OCI-LY7 (cell line): ENCODE data around the gene SMNDC1. TPM values are rescaled to one million over a fixed set of nuclear protein-coding genes. Genes with fewer than 3 reads are reported as not detected.

Experiments used
- BruUV-seq: library from RNA; stranded (reverse); fragments of 400-500 nt; replicated peaks from 2 replicates; lab custom pipeline; 2021; lab: Mats Ljungman, UMichigan
- CTCF ChIA-PET: fragments of 300-600 bp; sonication (Branson Sonifier 250); formaldehyde crosslinking; loops from one replicate; lab custom pipeline; 2022; ENCODE audit warnings: antibody characterized with exemption; ENCODE audit not compliant: unreplicated experiment; lab: Charles Lee
- POLR2A ChIA-PET: fragments of 300-600 bp; sonication (Branson Sonifier 250); formaldehyde crosslinking; loops from one replicate; lab custom pipeline; 2022; ENCODE audit warnings: antibody characterized with exemption; lab: Charles Lee
- DNase-seq: peaks from one replicate; pipeline ENCODE4 v3.0.0-alpha.2; 2015; ENCODE audit warnings: low spot score
- H2AFZ ChIP-seq: fragments of 200-600 bp; sonication (generic), shearing (Covaris generic); 2 replicates; pipeline ENCODE4 v1.6.1; 2014; ENCODE audit warnings: mild to moderate bottlenecking, antibody characterized with exemption, low read length, moderate library complexity
- H3K27ac ChIP-seq: fragments of 200-600 bp; sonication (generic); 2 replicates; pipeline ENCODE4 v1.5.1; 2014; ENCODE audit warnings: mixed run types, low read depth, mild to moderate bottlenecking, moderate library complexity, low read length, inconsistent platforms; ENCODE audit not compliant: poor library complexity, severe bottlenecking
- H3K36me3 ChIP-seq: fragments of 200-600 bp; sonication (generic); 2 replicates; pipeline ENCODE4 v1.6.1; 2014; ENCODE audit warnings: mild to moderate bottlenecking, antibody characterized with exemption, low read length, moderate library complexity, mixed read lengths; ENCODE audit not compliant: insufficient read depth
- H3K4me1 ChIP-seq: fragments of 200-600 bp; sonication (generic); 2 replicates; pipeline ENCODE4 v1.5.1; 2014; ENCODE audit warnings: mild to moderate bottlenecking, low read length; ENCODE audit not compliant: insufficient read depth, poor library complexity, severe bottlenecking
- H3K4me2 ChIP-seq: fragments of 200-600 bp; sonication (generic); 2 replicates; pipeline ENCODE4 v1.6.1; 2014; ENCODE audit warnings: mild to moderate bottlenecking, low read length
- H3K4me3 ChIP-seq: fragments of 200-600 bp; sonication (generic); 2 replicates; pipeline ENCODE4 v1.5.1; 2014; ENCODE audit warnings: mild to moderate bottlenecking, low read depth, low read length; ENCODE audit not compliant: poor library complexity, severe bottlenecking
- H3K79me2 ChIP-seq: fragments of 200-600 bp; sonication (generic); 2 replicates; pipeline ENCODE4 v1.6.1; 2016; ENCODE audit warnings: low read depth, mild to moderate bottlenecking, low read length, moderate library complexity, mixed read lengths; ENCODE audit not compliant: insufficient read depth
- H3K9me2 ChIP-seq: fragments of 200-600 bp; sonication (generic); 2 replicates; pipeline ENCODE4 v1.6.1; 2016; ENCODE audit warnings: mild to moderate bottlenecking, low read length, mixed read lengths; ENCODE audit not compliant: insufficient read depth
- H3K9me3 ChIP-seq: fragments of 200-600 bp; sonication (generic); 2 replicates; pipeline ENCODE4 v1.6.1; 2014; ENCODE audit warnings: mild to moderate bottlenecking, mixed run types, low read length, mixed read lengths
- H4K20me1 ChIP-seq: fragments of 200-600 bp; sonication (generic); 2 replicates; pipeline ENCODE4 v1.6.1; 2014; ENCODE audit warnings: mild to moderate bottlenecking, antibody characterized with exemption, low read length, moderate library complexity, mixed read lengths; ENCODE audit not compliant: insufficient read depth
- CTCF ChIP-seq: fragments of 200-600 bp; sonication (generic); conservative IDR thresholded peaks from 2 replicates; pipeline ENCODE4 v1.5.1; 2014; ENCODE audit warnings: mild to moderate bottlenecking, antibody characterized with exemption, low read length, moderate library complexity, mixed read lengths
- EZH2phosphoT487 ChIP-seq: fragments of 200-600 bp; sonication (generic); IDR thresholded peaks from 2 replicates; pipeline ENCODE4 v1.6.1; 2018; ENCODE audit warnings: low read depth, borderline replicate concordance, mild to moderate bottlenecking, mixed run types, antibody characterized with exemption, low read length, moderate library complexity, mixed read lengths
- intact Hi-C: fragments of 100-400 bp; cut with micrococcal nuclease; formaldehyde crosslinking; loops from one replicate; pipeline ENCODE4 v1.10.0; 2022; ENCODE audit not compliant: unreplicated experiment
- total RNA-seq, 2 experiments: library from RNA; depleted of rRNA in 1 of 2; stranded (reverse); fragments of >200 nt in 1 of 2; shearing (Covaris generic) in 1 of 2; gene quantifications; 2 replicates each; pipeline ENCODE4 v1.2.3, GENCODE V29; 2014 to 2022

SMNDC1 gene
- total RNA-seq, 2 experiments from 2014 or later, result 10.0 to 52.4 TPM

DNA sequence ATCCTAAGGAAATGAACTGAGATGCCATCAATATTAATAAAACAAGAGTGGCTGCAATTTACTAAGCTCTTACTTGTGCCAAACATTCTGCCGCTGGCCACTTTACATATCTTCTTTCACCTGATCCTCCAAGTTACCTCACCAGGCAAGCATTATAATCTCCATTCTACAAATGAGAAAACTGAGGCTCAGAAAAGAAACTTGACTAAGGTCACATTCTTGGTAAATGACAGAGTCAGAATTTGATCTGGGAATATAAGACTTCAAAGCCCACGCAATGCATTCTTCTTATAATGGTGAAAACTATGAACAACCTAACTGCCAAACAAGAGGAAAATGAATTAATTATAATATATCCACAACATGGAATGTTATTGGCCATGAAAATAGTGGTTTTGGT is 46.1 kb upstream of the SMNDC1 start:
- no peaks in the 10 kb centered on the region for H3K9me2 ChIP-seq
- no peak overlapping the region for H3K27ac ChIP-seq
- no peak overlapping the region for H3K4me2 ChIP-seq
- intact Hi-C loops, result no loop called here
- no peaks in the 10 kb centered on the region for H3K79me2 ChIP-seq
- DNase-seq, result no peak
- no peaks in the 10 kb centered on the region for H3K36me3 ChIP-seq
- peaks cover 27% of the 10 kb centered on the region for H3K4me1 ChIP-seq
- H3K9me3 ChIP-seq, result no peaks in the 10 kb centered on the region
- H2AFZ ChIP-seq, result no peak overlapping the region
- TF ChIP-seq EZH2phosphoT487 (no peak), CTCF (no peak)
- no peaks in the 10 kb centered on the region for H4K20me1 ChIP-seq
- no TSS peak for BruUV-seq
- CTCF ChIA-PET, result no interaction called here
- H3K4me3 ChIP-seq, result no peak overlapping the region
- POLR2A ChIA-PET, result interaction anchor here (0.6 to 1.0 kb wide), 5 partner anchors 12 to 536 kb away, joined by 3 read pairs; no protein-coding TSS in a partner anchor

GRCh38 chr10:110349831-110350230 is 45.1 kb upstream of the SMNDC1 start:
- H2AFZ ChIP-seq, result no peak overlapping the region
- no peaks in the 10 kb centered on the region for H4K20me1 ChIP-seq
- POLR2A ChIA-PET, result interaction anchor here (0.8 to 1.0 kb wide), 2 partner anchors 11 to 60 kb away, joined by 3 read pairs; no protein-coding TSS in a partner anchor
- H3K4me2 ChIP-seq, result no peak overlapping the region
- no peaks in the 10 kb centered on the region for H3K36me3 ChIP-seq
- no TSS peak for BruUV-seq
- H3K79me2 ChIP-seq, result no peaks in the 10 kb centered on the region
- no peak overlapping the region for H3K27ac ChIP-seq
- DNase-seq, result no peak
- H3K4me3 ChIP-seq, result no peak overlapping the region
- TF ChIP-seq CTCF, result no peak
- no peak for TF ChIP-seq EZH2phosphoT487
- CTCF ChIA-PET, result no interaction called here
- H3K9me2 ChIP-seq, result no peaks in the 10 kb centered on the region
- intact Hi-C loops, result no loop called here
- H3K9me3 ChIP-seq, result no peaks in the 10 kb centered on the region
- peaks cover 25% of the 10 kb centered on the region for H3K4me1 ChIP-seq

- POLR2A ChIA-PET, result no interaction called here
- Histone ChIP-seq H3K36me3 (no peaks in the 10 kb centered on the region), H3K9me2 (no peaks in the 10 kb centered on the region), H3K4me3 (no peak overlapping the region), H3K4me1 (peaks cover 25% of the 10 kb centered on the region), H3K27ac (no peak overlapping the region), H3K9me3 (no peaks in the 10 kb centered on the region), H4K20me1 (no peaks in the 10 kb centered on the region), H2AFZ (no peak overlapping the region), H3K79me2 (no peaks in the 10 kb centered on the region), H3K4me2 (no peak overlapping the region)
- CTCF ChIA-PET, result no interaction called here
- TF ChIP-seq CTCF (no peak), EZH2phosphoT487 (no peak)
- DNase-seq, result no peak
- intact Hi-C loops, result no loop called here
- BruUV-seq, result no TSS peak
These were observed 44.7 kb upstream of the SMNDC1 start for GRCh38 chr10:110349386-110349785.
